ENCODE data around the gene TST. TPM values are rescaled to one million over a fixed set of nuclear protein-coding genes. Genes with fewer than 3 reads are reported as not detected.

TST gene
- total RNA-seq (5.9 and 6.2 TPM in 2 replicates), polyA plus RNA-seq (1.4 TPM in 2 replicates), polyA minus RNA-seq (2.3 and 2.6 TPM in 2 replicates)
- 4.2 TPM for total RNA-seq (2013)

GRCh38 chr22:37019309-37020191 lies at the start of gene TST, which contains the start of gene MPST:
Gene TST, minus strand, starts transcription at chr22:37019447. Its CDS starts 715 bp downstream, at chr22:37018732.
Gene MPST, plus strand, starts transcription at chr22:37019742. Its CDS starts 95 bp downstream, at chr22:37019837.
- intact Hi-C loops (cut with micrococcal nuclease): loop anchor here (1.0 kb wide), 1 partner anchor 42 kb away; no protein-coding TSS in a partner anchor
- H3K4me1 ChIP-seq (ENCODE audit: control insufficient read depth in 2 of 2, insufficient read depth in 2 of 2, low read length in 2 of 2): peaks cover 9 to 20% of the 10 kb centered on the region in 2 donors
- ATAC-seq (ENCODE audit: low read depth): peak; percentile 81
- Mint-ChIP-seq H3K4me1 (peaks cover 20% of the 10 kb centered on the region), H3K4me3 (peak within 1 kb of the TSS; percentile 93), H3K27me3 (no peaks in the 10 kb centered on the region), H3K27ac (peak within 1 kb of the TSS; percentile 87), H3K9me3 (ENCODE audit: insufficient read depth) (no peaks in the 10 kb centered on the region)
- CTCF ChIA-PET: interaction anchor here (0.6 to 1.5 kb wide), 8 partner anchors 10 to 474 kb away, joined by 3 to 7 read pairs (median 4); partner anchors contain the start of gene KCTD17
- POLR2A ChIA-PET: no interaction called here
- H3K4me3 ChIP-seq (ENCODE audit: control extremely low read depth in 1 of 5, extremely low read depth in 1 of 5, insufficient read depth in 1 of 5, low read depth in 2 of 5, low read length in 4 of 5): peak within 1 kb of the TSS; percentile 46 to 71 (median 65)
- H3K27ac ChIP-seq (ENCODE audit: low read length in 2 of 2): peak within 1 kb of the TSS in 1 of 2 donors; percentile 46
- H4K20me1 ChIP-seq (ENCODE audit: control insufficient read depth, insufficient read depth, low read length, poor library complexity, severe bottlenecking): no peaks in the 10 kb centered on the region
- H3K79me2 ChIP-seq (ENCODE audit: control insufficient read depth, insufficient read depth, low read length): peaks cover 5% of the 10 kb centered on the region
- peak within 1 kb of the TSS; percentile 74 for H3K9ac ChIP-seq (ENCODE audit: low read length)
- H2AFZ ChIP-seq (ENCODE audit: insufficient read depth, low read depth, low read length, poor library complexity, severe bottlenecking): peak within 1 kb of the TSS; percentile 92
- WGBS (ENCODE audit: insufficient coverage): under 1% methylated on average over 104 of the region's 107 CpGs
- no peaks in the 10 kb centered on the region for H3K36me3 ChIP-seq (replicated peaks in 1 of 2; ENCODE audit: control extremely low read depth in 1 of 2, control insufficient read depth in 1 of 2, extremely low read depth in 1 of 2, insufficient read depth in 2 of 2, low read length in 1 of 2)
- H3K4me2 ChIP-seq (replicated peaks; ENCODE audit: low read depth, low read length, poor library complexity, severe bottlenecking): peak within 1 kb of the TSS; percentile 93
- no peaks in the 10 kb centered on the region for H3K9me3 ChIP-seq (ENCODE audit: control extremely low read depth in 1 of 3, control insufficient read depth in 2 of 3, insufficient read depth in 1 of 3, low read length in 2 of 3)
- no peak for TF ChIP-seq EZH2 (IDR thresholded peaks at IDR 0.05; ENCODE audit: borderline replicate concordance, insufficient read depth, low read depth, low read length, poor library complexity, severe bottlenecking)
- TF ChIP-seq, protein P1, sequence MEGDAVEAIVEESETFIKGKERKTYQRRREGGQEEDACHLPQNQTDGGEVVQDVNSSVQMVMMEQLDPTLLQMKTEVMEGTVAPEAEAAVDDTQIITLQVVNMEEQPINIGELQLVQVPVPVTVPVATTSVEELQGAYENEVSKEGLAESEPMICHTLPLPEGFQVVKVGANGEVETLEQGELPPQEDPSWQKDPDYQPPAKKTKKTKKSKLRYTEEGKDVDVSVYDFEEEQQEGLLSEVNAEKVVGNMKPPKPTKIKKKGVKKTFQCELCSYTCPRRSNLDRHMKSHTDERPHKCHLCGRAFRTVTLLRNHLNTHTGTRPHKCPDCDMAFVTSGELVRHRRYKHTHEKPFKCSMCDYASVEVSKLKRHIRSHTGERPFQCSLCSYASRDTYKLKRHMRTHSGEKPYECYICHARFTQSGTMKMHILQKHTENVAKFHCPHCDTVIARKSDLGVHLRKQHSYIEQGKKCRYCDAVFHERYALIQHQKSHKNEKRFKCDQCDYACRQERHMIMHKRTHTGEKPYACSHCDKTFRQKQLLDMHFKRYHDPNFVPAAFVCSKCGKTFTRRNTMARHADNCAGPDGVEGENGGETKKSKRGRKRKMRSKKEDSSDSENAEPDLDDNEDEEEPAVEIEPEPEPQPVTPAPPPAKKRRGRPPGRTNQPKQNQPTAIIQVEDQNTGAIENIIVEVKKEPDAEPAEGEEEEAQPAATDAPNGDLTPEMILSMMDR (IDR thresholded peaks at IDR 0.05): peak; percentile 7
- no peaks in the 10 kb centered on the region for H3K27me3 ChIP-seq (replicated peaks in 1 of 4; ENCODE audit: control extremely low read depth in 1 of 4, control insufficient read depth in 3 of 4, insufficient read depth in 4 of 4, low read length in 3 of 4)
- DNase-seq: peak; percentile 71

- Histone ChIP-seq H3K4me3 (ENCODE audit: control extremely low read depth in 1 of 5, extremely low read depth in 1 of 5, insufficient read depth in 1 of 5, low read depth in 2 of 5, low read length in 4 of 5) (no peak overlapping the region), H3K27me3 (replicated peaks in 1 of 4; ENCODE audit: control extremely low read depth in 1 of 4, control insufficient read depth in 3 of 4, insufficient read depth in 4 of 4, low read length in 3 of 4) (peaks cover 0 to 40% (median 12%) of the 10 kb centered on the region in 4 experiments), H3K79me2 (ENCODE audit: control insufficient read depth, insufficient read depth, low read length) (no peaks in the 10 kb centered on the region), H3K36me3 (replicated peaks in 1 of 2; ENCODE audit: control extremely low read depth in 1 of 2, control insufficient read depth in 1 of 2, extremely low read depth in 1 of 2, insufficient read depth in 2 of 2, low read length in 1 of 2) (no peaks in the 10 kb centered on the region), H3K9ac (ENCODE audit: low read length) (no peak overlapping the region), H4K20me1 (ENCODE audit: control insufficient read depth, insufficient read depth, low read length, poor library complexity, severe bottlenecking) (no peaks in the 10 kb centered on the region), H3K9me3 (ENCODE audit: control extremely low read depth in 1 of 3, control insufficient read depth in 2 of 3, insufficient read depth in 1 of 3, low read length in 2 of 3) (no peaks in the 10 kb centered on the region), H2AFZ (ENCODE audit: insufficient read depth, low read depth, low read length, poor library complexity, severe bottlenecking) (no peak overlapping the region), H3K4me2 (replicated peaks; ENCODE audit: low read depth, low read length, poor library complexity, severe bottlenecking) (no peak overlapping the region), H3K4me1 (ENCODE audit: control insufficient read depth in 2 of 2, insufficient read depth in 2 of 2, low read length in 2 of 2) (no peaks in the 10 kb centered on the region), H3K27ac (ENCODE audit: low read length in 2 of 2) (no peak overlapping the region)
- no peak for ATAC-seq (ENCODE audit: low read depth)
- Mint-ChIP-seq H3K4me3 (no peak overlapping the region), H3K27me3 (peaks cover 19% of the 10 kb centered on the region), H3K27ac (no peak overlapping the region), H3K9me3 (ENCODE audit: insufficient read depth) (no peaks in the 10 kb centered on the region), H3K4me1 (no peaks in the 10 kb centered on the region)
- DNase-seq: no peak
- intact Hi-C loops (cut with micrococcal nuclease): no loop called here
- POLR2A ChIA-PET: no interaction called here
- WGBS (ENCODE audit: insufficient coverage): 9% methylated on average over 34 of the region's 36 CpGs
- CTCF ChIA-PET: no interaction called here
- TF ChIP-seq, protein P1 (IDR thresholded peaks at IDR 0.05): no peak
- TF ChIP-seq EZH2 (IDR thresholded peaks at IDR 0.05; ENCODE audit: borderline replicate concordance, insufficient read depth, low read depth, low read length, poor library complexity, severe bottlenecking): no peak
Observed at GRCh38 chr22:37068859-37069258, 49.6 kb upstream of the TST start.
